Gastrocnemius medialis (tissue), 4 donors: Measurements from ENCODE around the gene ITPR3.

Experiments used
- POLR2A ChIP-seq, 2 donors: fragments of 450-650 bp; IDR thresholded peaks; one replicate each; pipeline ENCODE4 v1.6.1; 2017; ENCODE audit warnings: antibody characterized with exemption in 2 of 2, mild to moderate bottlenecking in 2 of 2, moderate library complexity in 2 of 2
- TF ChIP-seq, protein P1 (sequence below), 5 experiments: fragments of 450-650 bp in 3 of 5; fragments of 200-600 bp in 2 of 5; sonication (generic) in 2 of 5; IDR thresholded peaks in 4 of 5; conservative IDR thresholded peaks in 1 of 5; 1 replicate in 4 of 5; 2 replicates in 1 of 5; pipeline ENCODE4 v1.5.1; 2016 to 2019; ENCODE audit warnings: antibody characterized with exemption in 5 of 5, mild to moderate bottlenecking in 3 of 5, moderate library complexity in 3 of 5

DNA sequence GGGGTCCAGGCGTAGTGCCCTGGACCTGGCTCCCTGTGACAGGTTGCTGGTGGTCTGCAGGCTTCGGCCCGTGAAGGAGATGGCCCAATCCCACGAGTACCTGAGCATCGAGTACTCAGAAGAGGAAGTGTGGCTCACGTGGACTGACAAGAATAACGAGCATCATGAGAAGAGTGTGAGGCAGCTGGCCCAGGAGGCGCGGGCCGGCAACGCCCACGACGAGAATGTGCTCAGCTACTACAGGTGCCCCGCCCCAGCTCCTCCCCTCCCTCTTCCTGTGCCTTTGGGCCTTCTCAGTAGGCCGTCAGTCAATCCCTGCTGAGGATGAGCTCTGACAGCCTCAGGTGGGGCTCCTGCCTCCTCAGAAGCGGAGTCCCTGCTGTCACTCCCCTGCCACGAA, 47.8 kb downstream of the ITPR3 start:
- TF ChIP-seq, protein P1, sequence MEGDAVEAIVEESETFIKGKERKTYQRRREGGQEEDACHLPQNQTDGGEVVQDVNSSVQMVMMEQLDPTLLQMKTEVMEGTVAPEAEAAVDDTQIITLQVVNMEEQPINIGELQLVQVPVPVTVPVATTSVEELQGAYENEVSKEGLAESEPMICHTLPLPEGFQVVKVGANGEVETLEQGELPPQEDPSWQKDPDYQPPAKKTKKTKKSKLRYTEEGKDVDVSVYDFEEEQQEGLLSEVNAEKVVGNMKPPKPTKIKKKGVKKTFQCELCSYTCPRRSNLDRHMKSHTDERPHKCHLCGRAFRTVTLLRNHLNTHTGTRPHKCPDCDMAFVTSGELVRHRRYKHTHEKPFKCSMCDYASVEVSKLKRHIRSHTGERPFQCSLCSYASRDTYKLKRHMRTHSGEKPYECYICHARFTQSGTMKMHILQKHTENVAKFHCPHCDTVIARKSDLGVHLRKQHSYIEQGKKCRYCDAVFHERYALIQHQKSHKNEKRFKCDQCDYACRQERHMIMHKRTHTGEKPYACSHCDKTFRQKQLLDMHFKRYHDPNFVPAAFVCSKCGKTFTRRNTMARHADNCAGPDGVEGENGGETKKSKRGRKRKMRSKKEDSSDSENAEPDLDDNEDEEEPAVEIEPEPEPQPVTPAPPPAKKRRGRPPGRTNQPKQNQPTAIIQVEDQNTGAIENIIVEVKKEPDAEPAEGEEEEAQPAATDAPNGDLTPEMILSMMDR (IDR thresholded peaks at IDR 0.05 in 4 of 5, conservative IDR thresholded peaks at IDR 0.05 in 1 of 5) = no peak
- TF ChIP-seq POLR2A (IDR thresholded peaks at IDR 0.05) = no peak
